OCI-LY3 (cell line): Measurements from ENCODE around the gene YAF2.

Experiments used
- CTCF ChIP-seq: fragments of 200-600, 300-600 bp; sonication (generic); IDR thresholded peaks from 2 replicates; pipeline ENCODE4 v1.5.1; 2014; ENCODE audit warnings: antibody characterized with exemption, low read length, low read depth
- EZH2phosphoT487 ChIP-seq: fragments of 200-600 bp; shearing (Covaris generic); IDR thresholded peaks from 2 replicates; pipeline ENCODE4 v1.6.1; 2018; ENCODE audit warnings: antibody characterized with exemption, mixed run types, low read depth

- TF ChIP-seq CTCF (peak; percentile 77), EZH2phosphoT487 (no peak)
Measured at GRCh38 chr12:42129595-42130204, 108.3 kb downstream of the YAF2 start.
